ENCODE data around the gene MRPL20. TPM values are rescaled to one million over a fixed set of nuclear protein-coding genes. Genes with fewer than 3 reads are reported as not detected.

MRPL20 gene
- polyA plus RNA-seq, 3 donors: 84.3 to 186 (median 156) TPM

GRCh38 chr1:1432274-1432950, 25.3 kb upstream of the MRPL20 start:
- Histone ChIP-seq H2AFZ (ENCODE audit: insufficient read depth, low read depth, low read length, poor library complexity, severe bottlenecking) (no peak overlapping the region), H3K4me2 (replicated peaks; ENCODE audit: extremely low read depth, low read length, poor library complexity, severe bottlenecking) (no peak overlapping the region), H3K4me1 (ENCODE audit: control insufficient read depth in 1 of 2, insufficient read depth in 2 of 2, low read length in 2 of 2) (peaks cover 8 to 18% of the 10 kb centered on the region in 2 donors), H3K27me3 (ENCODE audit: control insufficient read depth in 2 of 2, insufficient read depth in 2 of 2, low read length in 2 of 2) (peaks cover 19 to 71% of the 10 kb centered on the region in 2 donors), H4K20me1 (ENCODE audit: insufficient read depth, low read length) (no peaks in the 10 kb centered on the region), H3K36me3 (replicated peaks in 1 of 2; ENCODE audit: control insufficient read depth in 1 of 2, insufficient read depth in 2 of 2, low read length in 2 of 2) (no peaks in the 10 kb centered on the region), H3K27ac (ENCODE audit: low read depth in 1 of 2, low read length in 2 of 2) (no peak overlapping the region), H3K9ac (ENCODE audit: insufficient read depth, low read length, poor library complexity, severe bottlenecking) (no peak overlapping the region), H3K9me3 (replicated peaks in 1 of 2; ENCODE audit: control insufficient read depth in 1 of 2, insufficient read depth in 1 of 2, low read length in 2 of 2) (peaks cover 0 to 6% of the 10 kb centered on the region in 2 donors), H3K79me2 (ENCODE audit: insufficient read depth, low read length) (no peaks in the 10 kb centered on the region), H3K4me3 (replicated peaks in 1 of 3; ENCODE audit: low read depth in 2 of 3, low read length in 3 of 3) (no peak overlapping the region)
- Mint-ChIP-seq H3K4me1 (peaks cover 12% of the 10 kb centered on the region), H3K9me3 (peaks cover 0 to 9% (median 0%) of the 10 kb centered on the region in 7 donors), H3K36me3 (peaks cover 1 to 2% of the 10 kb centered on the region in 2 donors), H3K27me3 (ENCODE audit: low read depth in 3 of 3) (peaks cover 47 to 93% (median 66%) of the 10 kb centered on the region in 3 donors), H3K27ac (no peak overlapping the region), H3K4me3 (no peak overlapping the region)
- intact Hi-C loops (cut with micrococcal nuclease): no loop called here
- WGBS (ENCODE audit: insufficient coverage): 79% methylated on average over 21 of the region's 28 CpGs
- TF ChIP-seq CTCF (IDR thresholded peaks at IDR 0.05): no peak
- DNase-seq: no peak

GRCh38 chr1:1431845-1432273, 24.8 kb upstream of the MRPL20 start:
- Histone ChIP-seq H3K4me3 (replicated peaks in 1 of 3; ENCODE audit: low read depth in 2 of 3, low read length in 3 of 3) (no peak overlapping the region), H3K9me3 (replicated peaks in 1 of 2; ENCODE audit: control insufficient read depth in 1 of 2, insufficient read depth in 1 of 2, low read length in 2 of 2) (peaks cover 0 to 6% of the 10 kb centered on the region in 2 donors), H3K27me3 (ENCODE audit: control insufficient read depth in 2 of 2, insufficient read depth in 2 of 2, low read length in 2 of 2) (peaks cover 19 to 68% of the 10 kb centered on the region in 2 donors), H3K4me1 (ENCODE audit: control insufficient read depth in 1 of 2, insufficient read depth in 2 of 2, low read length in 2 of 2) (peaks cover 8 to 18% of the 10 kb centered on the region in 2 donors), H3K79me2 (ENCODE audit: insufficient read depth, low read length) (no peaks in the 10 kb centered on the region), H3K9ac (ENCODE audit: insufficient read depth, low read length, poor library complexity, severe bottlenecking) (no peak overlapping the region), H2AFZ (ENCODE audit: insufficient read depth, low read depth, low read length, poor library complexity, severe bottlenecking) (no peak overlapping the region), H4K20me1 (ENCODE audit: insufficient read depth, low read length) (no peaks in the 10 kb centered on the region), H3K36me3 (replicated peaks in 1 of 2; ENCODE audit: control insufficient read depth in 1 of 2, insufficient read depth in 2 of 2, low read length in 2 of 2) (no peaks in the 10 kb centered on the region), H3K4me2 (replicated peaks; ENCODE audit: extremely low read depth, low read length, poor library complexity, severe bottlenecking) (no peak overlapping the region), H3K27ac (ENCODE audit: low read depth in 1 of 2, low read length in 2 of 2) (no peak overlapping the region)
- peaks cover 1 to 2% of the 10 kb centered on the region in 2 donors for H3K36me3 Mint-ChIP-seq
- peaks cover 12% of the 10 kb centered on the region for H3K4me1 Mint-ChIP-seq
- intact Hi-C loops (cut with micrococcal nuclease): no loop called here
- no CpG with 5 or more reads among the region's 5 CpGs for WGBS (ENCODE audit: insufficient coverage)
- H3K9me3 Mint-ChIP-seq: peaks cover 0 to 9% (median 0%) of the 10 kb centered on the region in 7 donors
- no peak overlapping the region for H3K4me3 Mint-ChIP-seq
- no peak for DNase-seq
- no peak for TF ChIP-seq CTCF (IDR thresholded peaks at IDR 0.05)
- no peak overlapping the region for H3K27ac Mint-ChIP-seq
- peaks cover 47 to 93% (median 66%) of the 10 kb centered on the region in 3 donors for H3K27me3 Mint-ChIP-seq (ENCODE audit: low read depth in 3 of 3)

Data from CD14-positive monocyte (primary cell).